Measurements from ENCODE around the gene SPACA6.

The SPACA6 gene

GRCh38 chr19:51710163-51710562 lies 17.0 kb downstream of the SPACA6 start:
- TF ChIP-seq CTCF (IDR thresholded peaks at IDR 0.05; ENCODE audit: control insufficient read depth, insufficient read depth, low read depth, low read length, missing control alignments) = no peak
- no peak overlapping the region for H3K4me3 ChIP-seq (ENCODE audit: control insufficient read depth, low read depth, low read length)
- no peak for DNase-seq (ENCODE audit: low read depth)

GRCh38 chr19:51711702-51712101 lies 18.6 kb downstream of the SPACA6 start:
- no peak for DNase-seq (ENCODE audit: low read depth)
- TF ChIP-seq CTCF (IDR thresholded peaks at IDR 0.05; ENCODE audit: control insufficient read depth, insufficient read depth, low read depth, low read length, missing control alignments) = no peak
- no peak overlapping the region for H3K4me3 ChIP-seq (ENCODE audit: control insufficient read depth, low read depth, low read length)

GRCh38 chr19:51712461-51713081 lies 19.4 kb downstream of the SPACA6 start:
- no peak overlapping the region for H3K4me3 ChIP-seq (ENCODE audit: control insufficient read depth, low read depth, low read length)
- peak; percentile 50 for TF ChIP-seq CTCF (IDR thresholded peaks at IDR 0.05; ENCODE audit: control insufficient read depth, insufficient read depth, low read depth, low read length, missing control alignments)
- DNase-seq (ENCODE audit: low read depth) = no peak

GRCh38 chr19:51713319-51714285 lies 20.5 kb downstream of the SPACA6 start:
- DNase-seq (ENCODE audit: low read depth) = no peak
- TF ChIP-seq CTCF (IDR thresholded peaks at IDR 0.05; ENCODE audit: control insufficient read depth, insufficient read depth, low read depth, low read length, missing control alignments) = no peak
- H3K4me3 ChIP-seq (ENCODE audit: control insufficient read depth, low read depth, low read length) = no peak overlapping the region

GRCh38 chr19:51714848-51715247 lies 21.7 kb downstream of the SPACA6 start:
- H3K4me3 ChIP-seq (ENCODE audit: control insufficient read depth, low read depth, low read length) = no peak overlapping the region
- DNase-seq (ENCODE audit: low read depth) = no peak
- no peak for TF ChIP-seq CTCF (IDR thresholded peaks at IDR 0.05; ENCODE audit: control insufficient read depth, insufficient read depth, low read depth, low read length, missing control alignments)

GRCh38 chr19:51715850-51716249 lies 22.7 kb downstream of the SPACA6 start:
- H3K4me3 ChIP-seq (ENCODE audit: control insufficient read depth, low read depth, low read length) = no peak overlapping the region
- no peak for TF ChIP-seq CTCF (IDR thresholded peaks at IDR 0.05; ENCODE audit: control insufficient read depth, insufficient read depth, low read depth, low read length, missing control alignments)

More at GRCh38 chr19:51715850-51716249, 22.7 kb downstream of the SPACA6 start:
- DNase-seq (ENCODE audit: low read depth) = no peak
